HEK293 (cell line): Measurements from ENCODE around the gene KCTD12.

Experiments
- CTCF ChIA-PET: fragments of 350-600 bp; formaldehyde crosslinking; extraction: SDS; loops from one replicate; lab custom pipeline; 2021; ENCODE audit warnings: antibody characterized with exemption; lab: Yijun Ruan, JAX
- POLR2A ChIA-PET: fragments of 300-600 bp; formaldehyde crosslinking; extraction: SDS; loops from one replicate; lab custom pipeline; 2020; ENCODE audit warnings: antibody characterized with exemption, inconsistent platforms; lab: Yijun Ruan, JAX
- H3K27ac ChIP-seq: fragments of 200-500 bp; sonication (Bioruptor generic); 2 replicates; pipeline ENCODE4 v1.5.1; 2014; ENCODE audit warnings: low read depth, low read length, control low read depth, inconsistent platforms; ENCODE audit errors: extremely low read depth
- H3K36me3 ChIP-seq, 2 experiments: fragments of 200-500 bp in 1 of 2; sonication (Bioruptor generic) in 1 of 2; 1 replicate in 1 of 2; 2 replicates in 1 of 2; pipeline ENCODE4 v1.5.1; 2014 to 2017; ENCODE audit warnings: inconsistent platforms in 2 of 2, low read length in 2 of 2; ENCODE audit not compliant: control insufficient read depth in 2 of 2, insufficient read depth in 1 of 2
- H3K4me1 ChIP-seq: fragments of 200-500 bp; sonication (Bioruptor generic); 2 replicates; pipeline ENCODE4 v1.5.1; 2014; ENCODE audit warnings: mild to moderate bottlenecking, low read length, inconsistent platforms; ENCODE audit not compliant: control insufficient read depth, insufficient read depth
- H3K4me3 ChIP-seq: 2 replicates; pipeline ENCODE4 v1.5.1; 2011; ENCODE audit warnings: low read depth, mild to moderate bottlenecking, control low read depth, low read length, moderate library complexity
- H3K9me3 ChIP-seq: fragments of 200-500 bp; sonication (Bioruptor generic); 2 replicates; pipeline ENCODE4 v1.5.1; 2014; ENCODE audit warnings: low read depth, low read length, inconsistent platforms; ENCODE audit not compliant: control insufficient read depth, insufficient read depth
- BCL11A ChIP-seq: fragments of 450-650 bp; formaldehyde crosslinking; IDR thresholded peaks from 2 replicates; pipeline ENCODE4 v1.5.1; 2016; ENCODE audit warnings: low read depth, missing biosample characterization, missing genetic modification characterization
- EGR2 ChIP-seq: fragments of 450-650 bp; formaldehyde crosslinking; IDR thresholded peaks from 2 replicates; pipeline ENCODE4 v1.5.1; 2016; ENCODE audit warnings: low read depth, missing biosample characterization, missing genetic modification characterization
- ELK4 ChIP-seq: IDR thresholded peaks from 2 replicates; pipeline ENCODE4 v1.6.1; 2011; ENCODE audit warnings: mild to moderate bottlenecking, low read depth, low read length, borderline replicate concordance
- FEZF1 ChIP-seq: fragments of 450-650 bp; formaldehyde crosslinking; IDR thresholded peaks from 2 replicates; pipeline ENCODE4 v1.5.1; 2016; ENCODE audit warnings: missing biosample characterization, missing genetic modification characterization
- INSM2 ChIP-seq: fragments of 450-650 bp; formaldehyde crosslinking; IDR thresholded peaks from 2 replicates; pipeline ENCODE4 v1.5.1; 2016; ENCODE audit warnings: missing biosample characterization, missing genetic modification characterization
- SETDB1 ChIP-seq: IDR thresholded peaks from one replicate; pipeline ENCODE4 v1.6.1; 2017; ENCODE audit warnings: mild to moderate bottlenecking, low read length, moderate library complexity, mixed read lengths; ENCODE audit not compliant: insufficient read length
- SP2 ChIP-seq: fragments of 450-650 bp; formaldehyde crosslinking; IDR thresholded peaks from 2 replicates; pipeline ENCODE4 v1.5.1; 2016; ENCODE audit warnings: missing biosample characterization, missing genetic modification characterization
- ZBTB10 ChIP-seq: fragments of 450-650 bp; formaldehyde crosslinking; IDR thresholded peaks from 2 replicates; pipeline ENCODE4 v1.5.1; 2016; ENCODE audit warnings: missing biosample characterization, missing genetic modification characterization
- ZBTB11 ChIP-seq: fragments of 450-650 bp; formaldehyde crosslinking; conservative IDR thresholded peaks from 2 replicates; pipeline ENCODE4 v1.5.1; 2016; ENCODE audit warnings: low read depth, missing biosample characterization, missing genetic modification characterization
- ZEB2 ChIP-seq: fragments of 450-650 bp; formaldehyde crosslinking; IDR thresholded peaks from 2 replicates; pipeline ENCODE4 v1.5.1; 2016; ENCODE audit warnings: missing biosample characterization, missing genetic modification characterization
- ZFHX2 ChIP-seq: fragments of 450-650 bp; formaldehyde crosslinking; conservative IDR thresholded peaks from 2 replicates; pipeline ENCODE4 v1.5.1; 2016; ENCODE audit warnings: missing biosample characterization, missing genetic modification characterization
- ZFP3 ChIP-seq: fragments of 450-650 bp; formaldehyde crosslinking; IDR thresholded peaks from 2 replicates; pipeline ENCODE4 v1.5.1; 2016; ENCODE audit warnings: low read depth, missing biosample characterization, missing genetic modification characterization
- ZNF132 ChIP-seq: fragments of 450-650 bp; formaldehyde crosslinking; IDR thresholded peaks from 2 replicates; pipeline ENCODE4 v1.5.1; 2017; ENCODE audit warnings: missing biosample characterization, missing genetic modification characterization, borderline replicate concordance
- ZNF140 ChIP-seq: fragments of 450-650 bp; formaldehyde crosslinking; IDR thresholded peaks from 2 replicates; pipeline ENCODE4 v1.5.1; 2016; ENCODE audit warnings: missing biosample characterization, missing genetic modification characterization
- ZNF280C ChIP-seq: fragments of 450-650 bp; formaldehyde crosslinking; IDR thresholded peaks from 2 replicates; pipeline ENCODE4 v1.5.1; 2016; ENCODE audit warnings: missing biosample characterization, missing genetic modification characterization
- ZNF623 ChIP-seq: fragments of 450-650 bp; formaldehyde crosslinking; IDR thresholded peaks from 2 replicates; pipeline ENCODE4 v1.5.1; 2016; ENCODE audit warnings: missing biosample characterization, missing genetic modification characterization
- ZNF692 ChIP-seq: fragments of 450-650 bp; formaldehyde crosslinking; IDR thresholded peaks from 2 replicates; pipeline ENCODE4 v1.5.1; 2016; ENCODE audit warnings: missing biosample characterization, missing genetic modification characterization
- ZNF837 ChIP-seq: fragments of 450-650 bp; formaldehyde crosslinking; IDR thresholded peaks from 2 replicates; pipeline ENCODE4 v1.5.1; 2016; ENCODE audit warnings: missing biosample characterization, missing genetic modification characterization

KCTD12 gene

GRCh38 chr13:76888421-76888820, 2.2 kb upstream of the KCTD12 start:
- H3K9me3 ChIP-seq: no peaks in the 10 kb centered on the region
- TF ChIP-seq ZNF623 (peak; percentile 49), ZBTB11 (tag by site-specific recombination) (no peak), BCL11A (tag by site-specific recombination) (no peak)
- TF ChIP-seq, all 188 proteins: peak for 1
- no peak overlapping the region for H3K27ac ChIP-seq
- POLR2A ChIA-PET: no interaction called here
- no peak overlapping the region for H3K4me3 ChIP-seq
- H3K36me3 ChIP-seq: no peaks in the 10 kb centered on the region
- no peaks in the 10 kb centered on the region for H3K4me1 ChIP-seq
- CTCF ChIA-PET: interaction anchor here (0.7 to 2.4 kb wide), 4 partner anchors 15 to 219 kb away, joined by 3 to 10 read pairs (median 6); no protein-coding TSS in a partner anchor

GRCh38 chr13:76887076-76887563, 915 bp upstream of the KCTD12 start:
- Histone ChIP-seq H3K4me1 (no peaks in the 10 kb centered on the region), H3K9me3 (no peaks in the 10 kb centered on the region), H3K27ac (no peak overlapping the region), H3K36me3 (no peaks in the 10 kb centered on the region), H3K4me3 (no peak overlapping the region)
- ChIA-PET CTCF (interaction anchor here (0.5 to 2.4 kb wide), 2 partner anchors 17 to 223 kb away, joined by 4 to 10 read pairs; no protein-coding TSS in a partner anchor), POLR2A (interaction anchor here (0.6 kb wide), 1 partner anchor 1012 kb away, joined by 6 read pairs; no protein-coding TSS in a partner anchor)
- TF ChIP-seq ZNF132 (tag by site-specific recombination) (no peak), ELK4 (no peak), ZFHX2 (peak; percentile 72), EGR2 (peak; percentile 78; the same call in 1 of the 2 replicates), SETDB1 (peak; percentile 46), FEZF1 (tag by site-specific recombination) (no peak), INSM2 (tag by site-specific recombination) (no peak)

GRCh38 chr13:76886005-76886291, 257 bp downstream of the KCTD12 start:
- Histone ChIP-seq H3K9me3 (no peaks in the 10 kb centered on the region), H3K4me1 (no peaks in the 10 kb centered on the region), H3K36me3 (no peaks in the 10 kb centered on the region), H3K4me3 (peak overlapping the region; percentile 65), H3K27ac (peak overlapping the region; percentile 72; the same call in 1 of the 2 replicates)
- CTCF ChIA-PET: interaction anchor here (0.7 to 2.6 kb wide), 7 partner anchors 63 to 631 kb away, joined by 3 to 10 read pairs (median 5); no protein-coding TSS in a partner anchor
- POLR2A ChIA-PET: interaction anchor here (0.6 to 1.4 kb wide), 3 partner anchors 18 to 812 kb away, joined by 3 to 4 read pairs (median 3); partner anchors contain the start of gene CLN5
- no peak for TF ChIP-seq ZNF692 (tag by site-specific recombination)
- no peak for TF ChIP-seq ZNF837 (tag by site-specific recombination)
- no peak for TF ChIP-seq SP2 (tag by site-specific recombination)
- no peak for TF ChIP-seq ZNF140 (tag by site-specific recombination)
- TF ChIP-seq ZEB2 (tag by site-specific recombination): 0 out of 2 replicates have a peak, but pooled peaks have one; percentile 22
- TF ChIP-seq ZFP3 (tag by site-specific recombination): no peak
- TF ChIP-seq SETDB1: no peak
- TF ChIP-seq ZNF280C: no peak
- TF ChIP-seq ZBTB10 (tag by site-specific recombination): peak; percentile 33; the same call in 1 of the 2 replicates
